ENCODE measurements around the gene GCN1.

DNA sequence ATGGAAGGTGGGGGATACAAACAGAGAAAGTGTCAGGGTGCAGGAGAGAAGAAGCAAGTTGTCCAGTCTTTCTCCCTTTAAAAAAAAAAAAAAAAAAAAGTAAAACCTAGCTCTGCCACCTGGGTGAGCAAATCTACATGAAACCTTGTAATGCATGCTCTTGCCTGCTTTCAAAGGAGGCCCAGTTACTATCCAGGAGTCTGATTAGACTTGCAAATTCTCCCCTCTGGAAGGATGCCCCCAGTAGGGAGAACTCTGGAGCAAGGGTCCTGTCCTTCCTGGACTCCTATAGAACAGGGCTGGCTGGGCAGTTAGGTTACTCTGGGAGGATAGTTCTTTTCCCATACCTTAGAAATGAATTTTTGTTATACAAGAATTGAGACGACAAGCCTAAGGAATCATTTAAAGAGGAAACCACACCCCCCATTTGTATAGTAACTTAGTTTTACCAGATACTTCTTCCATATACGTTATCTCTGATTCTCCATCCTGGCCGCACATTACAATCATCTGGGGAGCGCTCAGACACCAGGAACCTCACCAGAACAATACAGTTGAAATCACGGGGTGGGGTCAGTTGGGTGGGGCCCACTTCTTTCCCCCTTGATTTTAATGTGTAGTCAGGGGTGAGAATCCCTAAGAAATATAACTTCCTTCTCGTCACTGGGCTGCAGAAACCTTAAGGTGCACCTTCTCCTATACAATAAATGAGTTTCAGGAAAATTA is 108.4 kb downstream of the GCN1 start:
- TF ChIP-seq, protein P1, sequence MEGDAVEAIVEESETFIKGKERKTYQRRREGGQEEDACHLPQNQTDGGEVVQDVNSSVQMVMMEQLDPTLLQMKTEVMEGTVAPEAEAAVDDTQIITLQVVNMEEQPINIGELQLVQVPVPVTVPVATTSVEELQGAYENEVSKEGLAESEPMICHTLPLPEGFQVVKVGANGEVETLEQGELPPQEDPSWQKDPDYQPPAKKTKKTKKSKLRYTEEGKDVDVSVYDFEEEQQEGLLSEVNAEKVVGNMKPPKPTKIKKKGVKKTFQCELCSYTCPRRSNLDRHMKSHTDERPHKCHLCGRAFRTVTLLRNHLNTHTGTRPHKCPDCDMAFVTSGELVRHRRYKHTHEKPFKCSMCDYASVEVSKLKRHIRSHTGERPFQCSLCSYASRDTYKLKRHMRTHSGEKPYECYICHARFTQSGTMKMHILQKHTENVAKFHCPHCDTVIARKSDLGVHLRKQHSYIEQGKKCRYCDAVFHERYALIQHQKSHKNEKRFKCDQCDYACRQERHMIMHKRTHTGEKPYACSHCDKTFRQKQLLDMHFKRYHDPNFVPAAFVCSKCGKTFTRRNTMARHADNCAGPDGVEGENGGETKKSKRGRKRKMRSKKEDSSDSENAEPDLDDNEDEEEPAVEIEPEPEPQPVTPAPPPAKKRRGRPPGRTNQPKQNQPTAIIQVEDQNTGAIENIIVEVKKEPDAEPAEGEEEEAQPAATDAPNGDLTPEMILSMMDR (IDR thresholded peaks at IDR 0.05) = no peak
- TF ChIP-seq POLR2A (IDR thresholded peaks at IDR 0.05) = no peak

Measured in prostate gland (tissue), 2 donors.